SK-N-SH treated with all-trans-retinoic acid at 6 μM for 48 hours (cell line): ENCODE results near the gene SRGAP1.

Experiments
- PPARA ChIP-seq: fragments of 250-450 bp; sonication (Bioruptor Pico); IDR thresholded peaks from 2 replicates; pipeline ENCODE4 v1.5.0; 2020; ENCODE audit warnings: mild to moderate bottlenecking, borderline replicate concordance
- ZFP3 ChIP-seq: fragments of 250-450 bp; sonication (Bioruptor Pico); IDR thresholded peaks from 2 replicates; pipeline ENCODE4 v1.5.0; 2020; ENCODE audit warnings: mild to moderate bottlenecking, moderate library complexity
- ZFP30 ChIP-seq: fragments of 450-650 bp; formaldehyde crosslinking; IDR thresholded peaks from 2 replicates; pipeline ENCODE4 v1.5.0; 2022; ENCODE audit warnings: mild to moderate bottlenecking, moderate library complexity
- TF ChIP-seq, protein P1 (sequence below): fragments of 250-450 bp; sonication (Bioruptor Pico); IDR thresholded peaks from 2 replicates; pipeline ENCODE4 v1.5.1; 2020; ENCODE audit warnings: low read depth, mild to moderate bottlenecking, moderate library complexity

DNA sequence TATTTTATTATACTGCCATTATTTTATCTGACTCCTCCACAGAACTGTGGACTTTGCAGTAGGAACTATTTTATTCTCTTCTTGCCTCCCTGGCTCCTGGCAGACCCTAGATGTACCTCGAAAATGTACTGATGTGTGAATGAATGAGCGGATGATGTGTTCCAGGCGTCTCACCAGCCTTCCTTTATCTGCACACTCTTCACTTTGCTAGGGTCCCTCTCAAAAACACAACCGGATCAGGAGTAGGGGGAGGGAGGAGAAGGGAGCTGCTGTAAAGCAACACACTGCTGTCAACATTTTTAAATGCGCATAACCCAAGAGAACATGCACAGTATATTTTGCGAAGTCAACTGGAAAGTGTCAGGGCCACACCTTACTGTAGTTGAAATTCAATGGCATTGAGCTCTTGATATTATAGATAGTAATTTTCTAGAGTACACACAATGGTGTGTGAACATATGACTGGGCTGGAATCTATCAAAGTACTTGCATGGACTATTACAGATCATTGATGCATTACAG is 36.3 kb downstream of the SRGAP1 start:
- TF ChIP-seq ZFP30: no peak
- no peak for TF ChIP-seq ZFP3 (CRISPR knock-in tag)
- no peak for TF ChIP-seq PPARA (CRISPR knock-in tag)
- TF ChIP-seq, protein P1, sequence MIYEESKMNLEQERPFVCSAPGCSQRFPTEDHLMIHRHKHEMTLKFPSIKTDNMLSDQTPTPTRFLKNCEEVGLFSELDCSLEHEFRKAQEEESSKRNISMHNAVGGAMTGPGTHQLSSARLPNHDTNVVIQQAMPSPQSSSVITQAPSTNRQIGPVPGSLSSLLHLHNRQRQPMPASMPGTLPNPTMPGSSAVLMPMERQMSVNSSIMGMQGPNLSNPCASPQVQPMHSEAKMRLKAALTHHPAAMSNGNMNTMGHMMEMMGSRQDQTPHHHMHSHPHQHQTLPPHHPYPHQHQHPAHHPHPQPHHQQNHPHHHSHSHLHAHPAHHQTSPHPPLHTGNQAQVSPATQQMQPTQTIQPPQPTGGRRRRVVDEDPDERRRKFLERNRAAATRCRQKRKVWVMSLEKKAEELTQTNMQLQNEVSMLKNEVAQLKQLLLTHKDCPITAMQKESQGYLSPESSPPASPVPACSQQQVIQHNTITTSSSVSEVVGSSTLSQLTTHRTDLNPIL: no peak
